Tibial artery (tissue), 4 donors: Measurements from ENCODE around the gene FAM53B.

Experiments used
- DNase-seq, 2 donors: peaks; one replicate each; pipeline ENCODE4 v3.0.0-alpha.2; 2019
- H3K27ac ChIP-seq, 2 donors: fragments of 200-600 bp; sonication (generic) in 1 of 2; 1 replicate in 1 of 2; 2 replicates in 1 of 2; pipeline ENCODE4 v1.5.1; 2018 to 2019; ENCODE audit warnings: mild to moderate bottlenecking in 1 of 2
- H3K27me3 ChIP-seq, 2 donors: fragments of 200-600 bp; sonication (generic) in 1 of 2; one replicate each; pipeline versions ENCODE4 v1.5.1 to v1.6.0; 2016 to 2019
- H3K36me3 ChIP-seq, 3 donors: fragments of 200-600 bp; sonication (generic) in 2 of 3; one replicate each; pipeline ENCODE4 v1.5.1; 2016 to 2019; ENCODE audit warnings: mild to moderate bottlenecking in 2 of 3
- H3K4me1 ChIP-seq, 4 donors: fragments of 200-600 bp; sonication (generic) in 2 of 4; 1 replicate in 3 of 4; 2 replicates in 1 of 4; pipeline ENCODE4 v1.5.1; 2016 to 2019
- H3K4me3 ChIP-seq, 2 donors: fragments of 200-600 bp; sonication (generic) in 1 of 2; 1 replicate in 1 of 2; 2 replicates in 1 of 2; pipeline ENCODE4 v1.5.1; 2018 to 2019; ENCODE audit warnings: mild to moderate bottlenecking in 2 of 2
- H3K9me3 ChIP-seq, 3 donors: fragments of 200-600 bp; sonication (generic) in 1 of 3; one replicate each; pipeline ENCODE4 v1.5.1; 2016 to 2019
- CTCF ChIP-seq, 2 experiments: fragments of 200-600 bp in 1 of 2; fragments of 450-650 bp in 1 of 2; IDR thresholded peaks; one replicate each; pipeline ENCODE4 v1.5.1; 2017 to 2019; ENCODE audit warnings: antibody characterized with exemption in 2 of 2, mild to moderate bottlenecking in 1 of 2, moderate library complexity in 1 of 2
- intact Hi-C: fragments of 100-400 bp; cut with DNase I; formaldehyde crosslinking; loops from one replicate; pipeline ENCODE4 v1.15.0; 2023; ENCODE audit warnings: low total_unique reads

The FAM53B gene

GRCh38 chr10:124665558-124665957 is 78.6 kb downstream of the FAM53B start:
- intact Hi-C loops = no loop called here
- H3K27me3 ChIP-seq = no peaks in the 10 kb centered on the region
- peaks cover 0 to 19% (median 0%) of the 10 kb centered on the region in 4 donors for H3K4me1 ChIP-seq
- no peak for DNase-seq
- no peak overlapping the region for H3K4me3 ChIP-seq
- H3K9me3 ChIP-seq = no peaks in the 10 kb centered on the region
- no peaks in the 10 kb centered on the region for H3K36me3 ChIP-seq
- no peak overlapping the region for H3K27ac ChIP-seq
- TF ChIP-seq CTCF (IDR thresholded peaks at IDR 0.05) = no peak

GRCh38 chr10:124665091-124665490 is 79.1 kb downstream of the FAM53B start:
- Histone ChIP-seq H3K4me1 (peaks cover 0 to 19% (median 0%) of the 10 kb centered on the region in 4 donors), H3K9me3 (no peaks in the 10 kb centered on the region), H3K27ac (no peak overlapping the region), H3K27me3 (no peaks in the 10 kb centered on the region), H3K36me3 (no peaks in the 10 kb centered on the region), H3K4me3 (no peak overlapping the region)
- intact Hi-C loops = no loop called here
- TF ChIP-seq CTCF (IDR thresholded peaks at IDR 0.05) = no peak
- DNase-seq = no peak

GRCh38 chr10:124663766-124664360 is 80.3 kb downstream of the FAM53B start:
- Histone ChIP-seq H3K36me3 (no peaks in the 10 kb centered on the region), H3K4me1 (peaks cover 0 to 19% (median 0%) of the 10 kb centered on the region in 4 donors), H3K4me3 (no peak overlapping the region), H3K27ac (no peak overlapping the region), H3K9me3 (no peaks in the 10 kb centered on the region), H3K27me3 (no peaks in the 10 kb centered on the region)
- intact Hi-C loops = no loop called here
- DNase-seq = no peak
- no peak for TF ChIP-seq CTCF (IDR thresholded peaks at IDR 0.05)

GRCh38 chr10:124663228-124663627 is 81.0 kb downstream of the FAM53B start:
- intact Hi-C loops = no loop called here
- Histone ChIP-seq H3K4me3 (no peak overlapping the region), H3K27me3 (no peaks in the 10 kb centered on the region), H3K27ac (no peak overlapping the region), H3K9me3 (no peaks in the 10 kb centered on the region), H3K4me1 (peaks cover 0 to 13% (median 0%) of the 10 kb centered on the region in 4 donors), H3K36me3 (no peaks in the 10 kb centered on the region)
- DNase-seq = no peak
- no peak for TF ChIP-seq CTCF (IDR thresholded peaks at IDR 0.05)

- Histone ChIP-seq H3K27me3 (no peaks in the 10 kb centered on the region), H3K4me1 (peaks cover 0 to 16% (median 0%) of the 10 kb centered on the region in 4 donors), H3K27ac (no peak overlapping the region), H3K9me3 (no peaks in the 10 kb centered on the region), H3K4me3 (no peak overlapping the region), H3K36me3 (no peaks in the 10 kb centered on the region)
- DNase-seq = no peak
- intact Hi-C loops = no loop called here
- no peak for TF ChIP-seq CTCF (IDR thresholded peaks at IDR 0.05)
Measured at GRCh38 chr10:124661660-124662180, 82.5 kb downstream of the FAM53B start.
